CD4-positive, CD25-positive, alpha-beta regulatory T cell (primary cell): ENCODE results near the gene ENTHD1. TPM values are rescaled to one million over a fixed set of nuclear protein-coding genes. Genes with fewer than 3 reads are reported as not detected.
"Not testable (repeated sequence)": the region's sequence is repeated elsewhere in the genome, so short reads cannot be mapped to it uniquely, and the experiment has no call there.

ENCODE experiments used
- ATAC-seq, 2 donors: fragments of 150-1000 bp; cut with Tn5 transposase; one replicate each; pipeline ENCODE4 v1.10.0; 2021; ENCODE audit warnings: low read depth in 2 of 2, moderate number of reproducible peaks in 2 of 2, moderate library complexity in 1 of 2
- DNase-seq, 3 donors: peaks; one replicate each; pipeline versions ENCODE4 v3.0.0 to v3.0.0-alpha.2; 2012 to 2022; ENCODE audit warnings: mixed read lengths in 1 of 3
- H3K27ac ChIP-seq: one replicate; pipeline ENCODE4 v1.7.0; 2013; ENCODE audit warnings: mild to moderate bottlenecking, low read length; ENCODE audit not compliant: insufficient read depth, poor library complexity, severe bottlenecking
- H3K27me3 ChIP-seq: one replicate; pipeline ENCODE4 v1.7.0; 2013; ENCODE audit warnings: low read length; ENCODE audit not compliant: control insufficient read depth, insufficient read depth
- H3K36me3 ChIP-seq: one replicate; pipeline ENCODE4 v1.7.0; 2013; ENCODE audit warnings: mild to moderate bottlenecking, low read length, moderate library complexity; ENCODE audit not compliant: control insufficient read depth, insufficient read depth
- H3K4me1 ChIP-seq: 2 replicates; pipeline ENCODE4 v1.7.0; 2013; ENCODE audit warnings: mild to moderate bottlenecking, low read length; ENCODE audit not compliant: insufficient read depth, control insufficient read depth, poor library complexity, severe bottlenecking
- H3K4me3 ChIP-seq: one replicate; pipeline ENCODE4 v1.7.0; 2013; ENCODE audit warnings: low read depth, mild to moderate bottlenecking, low read length, moderate library complexity
- H3K9me3 ChIP-seq, 2 experiments: 1 replicate in 1 of 2; 2 replicates in 1 of 2; pipeline ENCODE4 v1.7.0; 2013; ENCODE audit warnings: low read length in 2 of 2, mild to moderate bottlenecking in 1 of 2, moderate library complexity in 1 of 2; ENCODE audit not compliant: control insufficient read depth in 2 of 2
- H3K27ac Mint-ChIP-seq, 3 donors: one replicate each; pipeline ENCODE4 v1.8.0; 2020 to 2022; ENCODE audit warnings: mild to moderate bottlenecking in 3 of 3, mixed read lengths in 3 of 3, moderate library complexity in 2 of 3
- H3K27me3 Mint-ChIP-seq: one replicate; pipeline ENCODE4 v1.8.0; 2022; ENCODE audit warnings: mild to moderate bottlenecking, mixed read lengths
- H3K36me3 Mint-ChIP-seq: one replicate; pipeline ENCODE4 v1.8.0; 2020; ENCODE audit warnings: mixed read lengths
- H3K4me1 Mint-ChIP-seq, 4 donors: one replicate each; pipeline ENCODE4 v1.8.0; 2020 to 2022; ENCODE audit warnings: mixed read lengths in 4 of 4, mild to moderate bottlenecking in 1 of 4
- H3K4me3 Mint-ChIP-seq, 4 donors: one replicate each; pipeline ENCODE4 v1.8.0; 2020 to 2022; ENCODE audit warnings: mild to moderate bottlenecking in 4 of 4, mixed read lengths in 4 of 4, moderate library complexity in 3 of 4
- H3K9me3 Mint-ChIP-seq, 7 donors: one replicate each; pipeline ENCODE4 v1.8.0; 2020 to 2022; ENCODE audit warnings: mixed read lengths in 7 of 7, mild to moderate bottlenecking in 3 of 7, moderate library complexity in 2 of 7
- polyA plus RNA-seq, 4 donors: library from polyadenylated mRNA; unstranded; fragments of 300-500 nt; fragmentation: Illumina TruSeq; gene quantifications; one replicate each; pipeline ENCODE4 v1.2.3, GENCODE V29; 2021
- total RNA-seq: library from RNA; stranded (reverse); gene quantifications from one replicate; pipeline ENCODE4 v1.2.3, GENCODE V29; 2022

The ENTHD1 gene
- total and polyA plus RNA-seq, 5 donors from 2014 or later, result 0.13 to 0.32 (median 0.18) TPM; not detected in 1

DNA sequence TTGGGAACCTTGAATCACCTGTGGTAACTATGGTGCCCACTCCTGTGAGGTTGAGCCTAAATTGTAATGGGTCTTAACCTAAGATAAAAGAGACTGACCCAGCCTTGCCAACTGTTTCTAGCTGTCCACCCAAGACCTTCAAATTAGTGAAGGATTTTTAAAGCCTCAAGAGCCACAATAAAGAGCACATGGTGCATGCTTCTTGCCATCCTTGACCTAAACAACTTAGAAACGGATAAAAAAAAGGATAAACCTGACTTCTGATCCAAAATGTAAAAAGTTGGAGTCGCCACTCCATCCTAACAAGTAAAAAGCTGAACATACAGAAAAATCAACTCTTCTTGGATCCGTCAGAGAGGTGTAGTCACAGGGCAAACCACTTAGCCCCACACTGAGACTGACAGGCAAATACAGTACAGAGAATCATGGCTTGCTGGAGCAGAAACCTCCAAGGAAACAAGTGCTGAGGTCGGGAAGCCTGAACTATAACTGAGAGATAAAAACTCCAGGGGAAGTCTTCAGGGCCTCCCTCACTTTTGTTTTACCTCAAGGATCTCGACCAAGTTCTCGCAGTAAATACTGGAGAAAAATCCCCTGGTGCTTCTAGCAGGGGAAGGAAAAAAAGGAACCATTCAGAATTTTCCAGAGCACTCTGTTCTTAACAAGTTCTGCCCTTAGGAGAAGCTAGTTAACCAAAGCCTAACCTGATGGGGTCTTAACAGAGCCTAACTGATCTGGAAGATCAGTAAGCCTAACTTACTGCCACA lies 16.3 kb downstream of the ENTHD1 start:
- H3K27ac ChIP-seq, result no peak overlapping the region
- H3K27me3 ChIP-seq, result no peaks in the 10 kb centered on the region
- Mint-ChIP-seq H3K9me3 (no peaks in the 10 kb centered on the region), H3K27ac (peak overlapping the region in 1 of 3 donors; percentile 21), H3K27me3 (peaks cover 5% of the 10 kb centered on the region), H3K4me3 (no peak overlapping the region), H3K36me3 (no peaks in the 10 kb centered on the region), H3K4me1 (peaks cover 0 to 2% (median 0%) of the 10 kb centered on the region in 4 donors)
- no peak for ATAC-seq
- DNase-seq, result no peak
- H3K4me3 ChIP-seq, result no peak overlapping the region
- no peaks in the 10 kb centered on the region for H3K9me3 ChIP-seq
- no peaks in the 10 kb centered on the region for H3K4me1 ChIP-seq
- H3K36me3 ChIP-seq, result no peaks in the 10 kb centered on the region

DNA sequence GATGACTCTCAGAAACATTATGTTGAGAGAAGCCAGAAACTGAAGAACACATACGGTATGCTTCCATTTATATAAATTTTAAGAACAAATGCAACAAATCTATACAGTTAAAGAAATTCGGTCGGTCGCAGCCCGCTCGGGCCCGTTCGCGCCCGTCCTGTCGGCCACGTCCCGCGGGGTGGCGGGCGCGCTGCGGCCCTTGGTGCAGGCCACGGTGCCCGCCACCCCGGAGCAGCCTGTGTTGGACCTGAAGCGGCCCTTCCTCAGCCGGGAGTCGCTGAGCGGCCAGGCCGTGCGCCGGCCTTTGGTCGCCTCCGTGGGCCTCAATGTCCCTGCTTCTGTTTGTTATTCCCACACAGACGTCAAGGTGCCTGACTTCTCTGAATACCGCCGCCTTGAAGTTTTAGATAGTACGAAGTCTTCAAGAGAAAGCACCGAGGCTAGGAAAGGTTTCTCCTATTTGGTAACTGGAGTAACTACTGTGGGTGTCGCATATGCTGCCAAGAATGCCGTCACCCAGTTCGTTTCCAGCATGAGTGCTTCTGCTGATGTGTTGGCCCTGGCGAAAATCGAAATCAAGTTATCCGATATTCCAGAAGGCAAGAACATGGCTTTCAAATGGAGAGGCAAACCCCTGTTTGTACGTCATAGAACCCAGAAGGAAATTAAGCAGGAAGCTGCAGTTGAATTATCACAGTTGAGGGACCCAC lies 18.2 kb downstream of the ENTHD1 start:
- H3K4me3 Mint-ChIP-seq, DNase-seq, H3K27me3 Mint-ChIP-seq, H3K27me3 ChIP-seq, H3K36me3 Mint-ChIP-seq, H3K4me1 ChIP-seq, H3K9me3 ChIP-seq, H3K27ac Mint-ChIP-seq, H3K27ac ChIP-seq, ATAC-seq, H3K4me1 Mint-ChIP-seq, H3K36me3 ChIP-seq, H3K9me3 Mint-ChIP-seq, H3K4me3 ChIP-seq: not testable (repeated sequence)

DNA sequence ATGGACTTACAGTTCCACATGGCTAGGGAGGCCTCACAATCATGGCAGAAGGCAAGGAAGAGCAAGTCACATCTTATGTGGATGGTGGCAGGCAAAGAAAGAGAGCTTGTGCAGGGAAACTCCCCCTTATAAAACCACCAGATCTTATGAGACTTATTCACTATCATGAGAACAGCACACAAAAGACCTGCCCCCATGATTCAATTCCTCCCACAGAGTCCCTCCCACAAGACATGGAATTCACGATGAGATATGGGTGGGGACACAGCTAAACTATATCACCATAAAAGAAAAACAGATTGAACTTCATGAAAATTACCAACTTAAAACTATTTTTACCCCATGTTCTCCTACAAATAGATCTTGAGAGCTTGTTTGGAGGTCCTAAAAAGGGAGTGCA lies 19.6 kb downstream of the ENTHD1 start:
- H3K4me3 Mint-ChIP-seq, result no peak overlapping the region

DNA sequence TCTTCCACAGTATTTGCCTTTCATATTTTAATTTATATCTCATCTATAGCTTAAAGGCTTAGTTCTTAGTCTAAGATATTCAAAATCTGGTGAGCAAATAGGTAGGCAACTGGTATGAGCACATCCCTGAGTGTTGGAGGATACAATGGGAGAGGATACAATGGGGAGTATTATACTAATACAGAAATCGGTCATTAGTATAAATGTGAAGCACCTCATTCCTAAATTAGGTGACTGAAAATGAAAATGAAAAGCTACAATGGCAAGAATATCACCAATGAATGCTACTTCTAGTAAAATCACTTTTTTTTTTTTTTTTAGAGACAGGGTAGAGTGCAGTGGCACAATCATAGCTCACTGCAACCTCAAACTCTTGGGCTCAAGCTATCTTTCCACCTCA lies 21.0 kb downstream of the ENTHD1 start:
- Histone ChIP-seq H3K36me3 (no peaks in the 10 kb centered on the region), H3K9me3 (no peaks in the 10 kb centered on the region), H3K4me3 (no peak overlapping the region), H3K27ac (no peak overlapping the region), H3K4me1 (no peaks in the 10 kb centered on the region), H3K27me3 (no peaks in the 10 kb centered on the region)
- peak overlapping the region in 1 of 3 donors; percentile 60 for H3K27ac Mint-ChIP-seq
- H3K4me3 Mint-ChIP-seq, result no peak overlapping the region
- no peak for ATAC-seq
- H3K36me3 Mint-ChIP-seq, result peaks cover 4% of the 10 kb centered on the region
- peaks cover 0 to 7% (median 0%) of the 10 kb centered on the region in 7 donors for H3K9me3 Mint-ChIP-seq
- H3K27me3 Mint-ChIP-seq, result no peaks in the 10 kb centered on the region
- peaks cover 0 to 2% (median 0%) of the 10 kb centered on the region in 4 donors for H3K4me1 Mint-ChIP-seq
- DNase-seq, result no peak

More for the DNA sequence above, 19.6 kb downstream of the ENTHD1 start:
- no peak overlapping the region for H3K27ac Mint-ChIP-seq
- no peaks in the 10 kb centered on the region for H3K36me3 ChIP-seq
- ATAC-seq (no peak), DNase-seq (no peak)
- peaks cover 2% of the 10 kb centered on the region for H3K36me3 Mint-ChIP-seq
- H3K9me3 ChIP-seq, result no peaks in the 10 kb centered on the region
- H3K9me3 Mint-ChIP-seq, result peaks cover 0 to 3% (median 0%) of the 10 kb centered on the region in 7 donors
- no peak overlapping the region for H3K27ac ChIP-seq
- no peak overlapping the region for H3K4me3 ChIP-seq
- H3K4me1 ChIP-seq, result no peaks in the 10 kb centered on the region
- peaks cover 0 to 2% (median 0%) of the 10 kb centered on the region in 4 donors for H3K4me1 Mint-ChIP-seq
- no peaks in the 10 kb centered on the region for H3K27me3 Mint-ChIP-seq
- no peaks in the 10 kb centered on the region for H3K27me3 ChIP-seq

DNA sequence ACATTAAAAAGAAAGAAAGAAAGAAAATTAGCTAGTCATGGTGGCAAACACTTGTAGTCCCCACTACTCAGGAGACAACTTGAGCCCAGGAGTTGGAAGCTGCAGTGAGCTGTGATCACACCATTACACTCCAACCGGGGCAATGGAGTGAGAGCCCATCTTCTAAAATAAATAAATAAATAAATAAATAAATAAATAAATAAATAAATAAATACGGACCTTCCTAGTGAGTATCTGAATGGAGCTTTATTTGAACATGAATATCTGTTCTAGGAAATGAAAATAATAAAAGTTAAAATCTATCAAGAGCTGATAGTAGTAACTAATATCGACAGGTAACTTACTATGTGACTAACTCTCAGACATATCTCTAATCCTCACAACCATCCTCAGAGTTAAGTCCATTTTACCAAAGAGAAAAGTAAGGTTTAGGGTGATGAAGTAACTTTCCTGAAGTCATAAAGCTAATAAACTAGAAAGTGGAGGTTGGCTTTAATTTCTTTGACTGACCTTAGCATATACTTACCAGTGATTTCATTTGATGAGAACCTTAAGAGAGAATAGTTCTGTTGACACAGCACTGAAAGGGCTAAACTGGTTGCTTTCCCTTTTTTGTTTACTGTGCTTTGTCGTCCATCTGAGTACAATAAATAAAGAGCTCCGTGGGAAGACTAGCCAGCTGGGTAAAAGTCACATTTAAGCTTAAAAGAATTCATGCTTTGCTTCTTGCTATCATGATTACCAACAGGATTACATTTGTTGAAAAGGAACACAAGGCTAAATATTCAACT lies 22.4 kb downstream of the ENTHD1 start:
- Mint-ChIP-seq H3K27ac (peak overlapping the region in 1 of 3 donors; percentile 87), H3K27me3 (no peaks in the 10 kb centered on the region), H3K9me3 (peaks cover 0 to 7% (median 0%) of the 10 kb centered on the region in 7 donors), H3K4me3 (no peak overlapping the region), H3K36me3 (peaks cover 8% of the 10 kb centered on the region), H3K4me1 (peaks cover 0 to 2% (median 0%) of the 10 kb centered on the region in 4 donors)
- Histone ChIP-seq H3K36me3 (no peaks in the 10 kb centered on the region), H3K4me3 (no peak overlapping the region), H3K27ac (no peak overlapping the region), H3K4me1 (no peaks in the 10 kb centered on the region), H3K9me3 (no peaks in the 10 kb centered on the region), H3K27me3 (no peaks in the 10 kb centered on the region)
- no peak for ATAC-seq
- DNase-seq, result no peak

DNA sequence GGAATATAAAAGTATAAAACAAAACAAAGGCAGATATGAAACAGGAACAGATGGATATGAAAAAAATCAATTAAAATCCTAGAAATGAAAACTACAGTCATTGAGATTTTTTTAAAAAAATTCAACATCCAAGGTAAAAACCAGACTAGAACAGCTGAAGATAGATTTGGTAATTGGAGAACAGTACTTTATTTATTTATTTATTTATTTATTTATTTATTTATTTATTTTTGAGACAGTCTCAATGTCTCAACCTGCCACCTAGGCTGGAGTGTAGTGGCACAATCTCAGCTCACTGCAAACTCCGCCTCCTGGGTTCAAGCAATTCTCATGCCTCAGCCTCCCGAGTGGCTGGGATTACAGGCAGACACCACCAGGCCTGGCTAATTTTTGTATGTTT lies 23.8 kb downstream of the ENTHD1 start:
- not testable (repeated sequence) for H3K36me3 Mint-ChIP-seq, H3K4me1 ChIP-seq, H3K27me3 Mint-ChIP-seq

DNA sequence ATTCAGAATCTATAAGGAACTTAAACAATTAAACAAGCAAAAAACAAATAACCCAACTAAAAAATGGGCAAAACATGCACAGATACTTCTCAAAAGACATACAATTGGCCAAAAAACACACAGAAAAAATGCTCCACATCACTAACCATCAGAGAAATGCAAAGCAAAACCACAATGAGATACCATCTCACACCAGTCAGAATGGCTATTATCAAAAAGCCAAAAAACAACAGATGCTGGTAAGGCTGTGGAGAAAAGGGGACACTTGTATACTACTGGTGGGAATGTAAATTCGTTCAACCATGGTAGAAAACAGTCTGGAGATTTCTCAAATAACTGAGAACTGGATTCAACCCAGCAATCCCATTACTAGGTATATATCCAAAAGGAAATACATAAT lies 24.8 kb downstream of the ENTHD1 start:
- H3K27ac Mint-ChIP-seq, result no peak overlapping the region
- no peaks in the 10 kb centered on the region for H3K9me3 ChIP-seq
- peaks cover 0 to 7% (median 0%) of the 10 kb centered on the region in 7 donors for H3K9me3 Mint-ChIP-seq
- no peak for DNase-seq
- peaks cover 8% of the 10 kb centered on the region for H3K36me3 Mint-ChIP-seq
- no peaks in the 10 kb centered on the region for H3K36me3 ChIP-seq
- peaks cover 0 to 2% (median 0%) of the 10 kb centered on the region in 4 donors for H3K4me1 Mint-ChIP-seq
- no peak overlapping the region for H3K27ac ChIP-seq
- no peak overlapping the region for H3K4me3 Mint-ChIP-seq
- H3K4me3 ChIP-seq, result no peak overlapping the region
- no peak for ATAC-seq
- no peaks in the 10 kb centered on the region for H3K4me1 ChIP-seq
- no peaks in the 10 kb centered on the region for H3K27me3 Mint-ChIP-seq
- no peaks in the 10 kb centered on the region for H3K27me3 ChIP-seq

More for the DNA sequence above, 23.8 kb downstream of the ENTHD1 start:
- DNase-seq, H3K4me1 Mint-ChIP-seq, H3K4me3 ChIP-seq, H3K9me3 Mint-ChIP-seq, H3K27ac Mint-ChIP-seq, ATAC-seq, H3K36me3 ChIP-seq, H3K27me3 ChIP-seq, H3K4me3 Mint-ChIP-seq, H3K27ac ChIP-seq, H3K9me3 ChIP-seq: not testable (repeated sequence)
